HG02798 (cell line): ENCODE data around the gene TTYH1.

Source experiments
- ATAC-seq: cut with Tn5 transposase; IDR thresholded peaks from one replicate; pipeline ENCODE4 v1.9.1; 2021; ENCODE audit warnings: mild to moderate bottlenecking; ENCODE audit not compliant: unreplicated experiment, poor library complexity

The TTYH1 gene

GRCh38 chr19:54470991-54471782 lies 55.9 kb downstream of the TTYH1 start:
- no peak for ATAC-seq

- no peak for ATAC-seq
These were observed 58.0 kb downstream of the TTYH1 start, which contains the start of gene CDC42EP5 for GRCh38 chr19:54473071-54473891. Gene CDC42EP5 (minus strand): TSS chr19:54473296. CDS start chr19:54465547, 7,749 bp downstream.

GRCh38 chr19:54473892-54474372 lies 58.7 kb downstream of the TTYH1 start:
- ATAC-seq, result no peak

- ATAC-seq, result no peak
These were observed 60.4 kb downstream of the TTYH1 start for GRCh38 chr19:54475706-54476105.

- ATAC-seq, result no peak
These were observed 62.4 kb downstream of the TTYH1 start for GRCh38 chr19:54477650-54478049.

- ATAC-seq, result no peak
These were observed 63.5 kb downstream of the TTYH1 start for GRCh38 chr19:54478677-54479266.

- ATAC-seq, result no peak
These were observed 64.8 kb downstream of the TTYH1 start for GRCh38 chr19:54480051-54480450.

GRCh38 chr19:54481326-54481930 lies 66.2 kb downstream of the TTYH1 start:
- ATAC-seq, result no peak

- no peak for ATAC-seq
These were observed 67.6 kb downstream of the TTYH1 start for GRCh38 chr19:54482889-54483288.

GRCh38 chr19:54484451-54484850 lies 69.2 kb downstream of the TTYH1 start:
- no peak for ATAC-seq

GRCh38 chr19:54485851-54486250 lies 70.6 kb downstream of the TTYH1 start:
- ATAC-seq, result no peak
